K562 (cell line): ENCODE results near the gene HEXIM2. TPM values are rescaled to one million over a fixed set of nuclear protein-coding genes. Genes with fewer than 3 reads are reported as not detected.

Source experiments
- CHD2 ChIP-seq: IDR thresholded peaks from 2 replicates; pipeline ENCODE4 v1.6.1; 2011; ENCODE audit warnings: low read depth, low read length
- GABPA ChIP-seq: fragments of 200-800 bp; sonication (Bioruptor generic); conservative IDR thresholded peaks from 2 replicates; pipeline ENCODE4 v1.6.1; 2016; ENCODE audit warnings: low read depth, missing genetic modification characterization, missing compliant biosample characterization
- HDAC8 ChIP-seq: fragments of 450-650 bp; IDR thresholded peaks from 2 replicates; pipeline ENCODE4 v1.6.1; 2016; ENCODE audit warnings: mild to moderate bottlenecking, missing genetic modification characterization, moderate library complexity, missing compliant biosample characterization
- HLTF ChIP-seq: fragments of 450-650 bp; IDR thresholded peaks from 2 replicates; pipeline ENCODE4 v1.6.1; 2016
- HMG20A ChIP-seq: fragments of 450-650 bp; formaldehyde crosslinking; conservative IDR thresholded peaks from 2 replicates; pipeline ENCODE4 v1.4.0; 2020; ENCODE audit warnings: mild to moderate bottlenecking, mixed read lengths
- HNRNPH1 ChIP-seq: fragments of 200-400 bp; formaldehyde crosslinking; optimal IDR thresholded peaks from 2 replicates; pipeline ENCODE3; 2017; ENCODE audit warnings: low read depth, mild to moderate bottlenecking, low read length, moderate library complexity
- HNRNPUL1 ChIP-seq: fragments of 200-400 bp; formaldehyde crosslinking; IDR thresholded peaks from 2 replicates; pipeline ENCODE4 v1.6.1; 2017; ENCODE audit warnings: low read length
- JUN ChIP-seq, 2 experiments: sonication (generic) in 1 of 2; formaldehyde crosslinking in 1 of 2; IDR thresholded peaks; 2 replicates each; pipeline versions ENCODE4 v1.6.1 to v1.8.0; 2012 to 2022; ENCODE audit warnings: borderline replicate concordance in 2 of 2, mild to moderate bottlenecking in 2 of 2, improper control_type of control experiment in 1 of 2, low read depth in 1 of 2, low read length in 1 of 2, missing genetic modification reagents in 1 of 2
- LCOR ChIP-seq: sonication (generic); formaldehyde crosslinking; IDR thresholded peaks from 2 replicates; pipeline ENCODE4 v1.8.0; 2022; ENCODE audit warnings: mild to moderate bottlenecking, missing genetic modification reagents
- MAFK ChIP-seq: IDR thresholded peaks from 2 replicates; pipeline ENCODE4 v1.6.1; 2011; ENCODE audit warnings: low read length, improper control_type of control experiment
- NFYB ChIP-seq: IDR thresholded peaks from 2 replicates; pipeline ENCODE4 v1.6.1; 2011; ENCODE audit warnings: mild to moderate bottlenecking, moderate library complexity; ENCODE audit not compliant: insufficient read length; ENCODE audit errors: extremely low read depth
- PCBP2 ChIP-seq: fragments of 200-400 bp; formaldehyde crosslinking; IDR thresholded peaks from 2 replicates; pipeline ENCODE4 v1.6.1; 2018; ENCODE audit warnings: low read length, low read depth, mild to moderate bottlenecking, moderate library complexity; ENCODE audit not compliant: poor library complexity, severe bottlenecking
- PHB ChIP-seq: fragments of 250-450 bp; sonication (Bioruptor Pico); IDR thresholded peaks from 2 replicates; pipeline ENCODE4 v1.5.0; 2021
- POLR2A ChIP-seq: fragments of 450-650 bp; conservative IDR thresholded peaks from 2 replicates; pipeline ENCODE4 v1.6.1; 2016
- SMARCA5 ChIP-seq: fragments of 450-650 bp; IDR thresholded peaks from 2 replicates; pipeline ENCODE4 v1.6.1; 2016
- TEAD2 ChIP-seq: fragments of 450-650 bp; IDR thresholded peaks from 2 replicates; pipeline ENCODE4 v1.6.1; 2016; ENCODE audit warnings: missing genetic modification characterization, control low read depth, missing compliant biosample characterization
- ZNF134 ChIP-seq: fragments of 250-450 bp; sonication (Bioruptor Pico); conservative IDR thresholded peaks from 2 replicates; pipeline ENCODE4 v1.4.0; 2020
- ZNF143 ChIP-seq: sonication (generic); formaldehyde crosslinking; IDR thresholded peaks from 2 replicates; pipeline ENCODE4 v1.9.0; 2022; ENCODE audit warnings: mild to moderate bottlenecking, missing genetic modification reagents
- ZNF197 ChIP-seq: fragments of 200-800 bp; sonication (Bioruptor generic); IDR thresholded peaks from 2 replicates; pipeline ENCODE4 v1.6.1; 2016; ENCODE audit warnings: low read depth, missing genetic modification characterization, missing compliant biosample characterization
- ZNF347 ChIP-seq: fragments of 450-650 bp; formaldehyde crosslinking; IDR thresholded peaks from 2 replicates; pipeline ENCODE4 v1.4.0; 2020; ENCODE audit warnings: low read depth, mild to moderate bottlenecking, moderate library complexity
- ZNF431 ChIP-seq: sonication (generic); formaldehyde crosslinking; IDR thresholded peaks from 2 replicates; pipeline ENCODE4 v1.8.0; 2022; ENCODE audit warnings: mild to moderate bottlenecking, missing genetic modification reagents
- ZNF644 ChIP-seq: fragments of 200-800 bp; sonication (Bioruptor generic); IDR thresholded peaks from 2 replicates; pipeline ENCODE4 v1.6.1; 2016; ENCODE audit warnings: low read depth, missing genetic modification characterization, missing compliant biosample characterization
- ZNF76 ChIP-seq: fragments of 250-450 bp; sonication (Bioruptor Pico); IDR thresholded peaks from 2 replicates; pipeline ENCODE4 v1.4.0; 2020; ENCODE audit warnings: mild to moderate bottlenecking, moderate library complexity, borderline replicate concordance
- ZNF764 ChIP-seq: fragments of 250-450 bp; sonication (Bioruptor Pico); IDR thresholded peaks from 2 replicates; pipeline ENCODE4 v1.4.0; 2020; ENCODE audit warnings: low read depth, mild to moderate bottlenecking, moderate library complexity
- polyA plus RNA-seq, 8 experiments: library from polyadenylated mRNA; depleted of rRNA in 4 of 8; stranded (reverse) in 5 of 8; unstranded in 3 of 8; fragments of >200 nt; fragmentation: Nextera tagmentation in 2 of 8; fragmentation: Illumina TruSeq in 1 of 8; extraction: Ambion mirVana in 2 of 8; extraction: Trizol in 1 of 8; gene quantifications; 2 replicates each; pipeline versions ENCODE4 v1.2.1 to v1.2.3, GENCODE V29; 2011 to 2014; ENCODE audit warnings: inconsistent platforms in 1 of 8, missing spikeins in 1 of 8
- total RNA-seq, 7 experiments: library from RNA; depleted of rRNA in 6 of 7; stranded (reverse); fragments of >200 nt in 6 of 7; fragmentation: Illumina TruSeq in 2 of 7; extraction: Trizol in 2 of 7; gene quantifications; 2 replicates each; pipeline versions ENCODE4 v1.2.1 to v1.2.3, GENCODE V29; 2011 to 2021; ENCODE audit warnings: low replicate concordance in 1 of 7
- TF ChIP-seq, protein P1 (sequence below): IDR thresholded peaks from 2 replicates; pipeline ENCODE4 v1.6.1; 2011; ENCODE audit not compliant: insufficient read length; ENCODE audit errors: extremely low read depth
- TF ChIP-seq, protein P2 (sequence below): sonication (generic); formaldehyde crosslinking; IDR thresholded peaks from 2 replicates; pipeline ENCODE4 v1.8.1; 2023; ENCODE audit warnings: mild to moderate bottlenecking, missing genetic modification reagents
- TF ChIP-seq, protein P3 (sequence below): sonication (generic); formaldehyde crosslinking; IDR thresholded peaks from 2 replicates; pipeline ENCODE4 v1.8.0; 2022; ENCODE audit warnings: missing genetic modification reagents, mild to moderate bottlenecking, borderline replicate concordance

HEXIM2 gene
- total and polyA plus RNA-seq, 9 of the 15 experiments (the other 6 are each of a cell fraction or from before 2014, with no cell fraction given): 0.69 to 3.4 (median 1.1) TPM; not detected in 2

DNA sequence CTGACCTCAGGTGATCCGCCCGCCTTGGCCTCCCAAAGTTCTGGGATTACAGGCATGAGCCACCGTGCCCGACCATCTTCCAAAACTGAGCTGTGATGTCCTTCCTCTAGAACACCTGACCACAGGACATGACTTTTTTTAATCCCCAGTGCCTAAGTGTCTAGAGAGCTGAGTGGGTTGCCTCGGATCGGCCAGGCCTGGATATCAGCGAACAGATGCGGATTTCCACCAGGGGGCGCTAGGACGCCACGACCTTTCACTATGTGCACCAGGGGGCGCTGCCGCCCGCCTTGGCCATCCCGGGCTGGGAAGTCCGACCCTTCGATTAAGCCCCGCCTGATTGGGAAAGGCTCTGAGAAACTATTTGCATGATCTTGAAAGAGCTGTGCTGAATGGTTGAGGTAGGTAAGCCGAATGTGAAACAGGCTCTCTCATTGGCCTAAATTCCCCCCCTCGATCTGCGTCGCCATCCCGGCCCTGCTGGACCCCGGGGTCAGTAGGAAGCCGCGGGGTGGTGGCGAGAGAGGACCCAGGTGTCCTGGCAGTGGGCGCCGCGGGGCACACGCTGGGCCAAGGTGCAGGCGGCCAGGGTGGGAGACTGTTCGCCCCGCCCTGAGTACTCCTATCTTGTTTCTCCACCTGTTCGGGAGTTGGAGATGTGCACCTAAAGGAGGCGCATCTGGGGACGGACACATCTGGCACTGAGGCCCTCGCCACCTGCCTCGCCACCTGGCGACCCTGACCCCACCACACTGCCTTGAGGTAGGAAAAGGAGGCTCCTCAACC, 26.3 kb upstream of the HEXIM2 start, which contains the start of gene ACBD4 (continued):
- peak; percentile 58; the same call in 1 of the 2 replicates for TF ChIP-seq ZNF143
- no peak for TF ChIP-seq TEAD2 (tag)
- TF ChIP-seq ZNF134 (CRISPR knock-in tag): no peak
- TF ChIP-seq, protein P1, sequence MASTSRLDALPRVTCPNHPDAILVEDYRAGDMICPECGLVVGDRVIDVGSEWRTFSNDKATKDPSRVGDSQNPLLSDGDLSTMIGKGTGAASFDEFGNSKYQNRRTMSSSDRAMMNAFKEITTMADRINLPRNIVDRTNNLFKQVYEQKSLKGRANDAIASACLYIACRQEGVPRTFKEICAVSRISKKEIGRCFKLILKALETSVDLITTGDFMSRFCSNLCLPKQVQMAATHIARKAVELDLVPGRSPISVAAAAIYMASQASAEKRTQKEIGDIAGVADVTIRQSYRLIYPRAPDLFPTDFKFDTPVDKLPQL: no peak
- TF ChIP-seq GABPA (tag): no peak
- TF ChIP-seq PHB (CRISPR knock-in tag): no peak
- TF ChIP-seq HLTF: no peak
- TF ChIP-seq ZNF431 (CRISPR knock-in tag): no peak; the same call in 1 of the 2 replicates
- no peak for TF ChIP-seq ZNF764 (CRISPR knock-in tag)
- peak; percentile 30; the same call in 1 of the 2 replicates for TF ChIP-seq CHD2
- 0 out of 2 replicates have a peak, but pooled peaks have one; percentile 30 for TF ChIP-seq ZNF644
- no peak for TF ChIP-seq HNRNPH1
- TF ChIP-seq HNRNPUL1: no peak
- no peak for TF ChIP-seq ZNF76
- TF ChIP-seq JUN (IDR thresholded peaks at IDR 0.05; ENCODE audit: borderline replicate concordance, low read depth, low read length): peak; percentile 69; the same call in 1 of the 2 replicates
- no peak; the same call in 1 of the 2 replicates for TF ChIP-seq JUN (CRISPR knock-in tag; IDR thresholded peaks at IDR 0.05; ENCODE audit: borderline replicate concordance)
- TF ChIP-seq, protein P2, sequence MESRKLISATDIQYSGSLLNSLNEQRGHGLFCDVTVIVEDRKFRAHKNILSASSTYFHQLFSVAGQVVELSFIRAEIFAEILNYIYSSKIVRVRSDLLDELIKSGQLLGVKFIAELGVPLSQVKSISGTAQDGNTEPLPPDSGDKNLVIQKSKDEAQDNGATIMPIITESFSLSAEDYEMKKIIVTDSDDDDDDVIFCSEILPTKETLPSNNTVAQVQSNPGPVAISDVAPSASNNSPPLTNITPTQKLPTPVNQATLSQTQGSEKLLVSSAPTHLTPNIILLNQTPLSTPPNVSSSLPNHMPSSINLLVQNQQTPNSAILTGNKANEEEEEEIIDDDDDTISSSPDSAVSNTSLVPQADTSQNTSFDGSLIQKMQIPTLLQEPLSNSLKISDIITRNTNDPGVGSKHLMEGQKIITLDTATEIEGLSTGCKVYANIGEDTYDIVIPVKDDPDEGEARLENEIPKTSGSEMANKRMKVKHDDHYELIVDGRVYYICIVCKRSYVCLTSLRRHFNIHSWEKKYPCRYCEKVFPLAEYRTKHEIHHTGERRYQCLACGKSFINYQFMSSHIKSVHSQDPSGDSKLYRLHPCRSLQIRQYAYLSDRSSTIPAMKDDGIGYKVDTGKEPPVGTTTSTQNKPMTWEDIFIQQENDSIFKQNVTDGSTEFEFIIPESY (CRISPR knock-in tag): peak; percentile 94
- TF ChIP-seq PCBP2: no peak
- peak; percentile 61 for TF ChIP-seq NFYB
- TF ChIP-seq HMG20A: no peak
- TF ChIP-seq, protein P3, sequence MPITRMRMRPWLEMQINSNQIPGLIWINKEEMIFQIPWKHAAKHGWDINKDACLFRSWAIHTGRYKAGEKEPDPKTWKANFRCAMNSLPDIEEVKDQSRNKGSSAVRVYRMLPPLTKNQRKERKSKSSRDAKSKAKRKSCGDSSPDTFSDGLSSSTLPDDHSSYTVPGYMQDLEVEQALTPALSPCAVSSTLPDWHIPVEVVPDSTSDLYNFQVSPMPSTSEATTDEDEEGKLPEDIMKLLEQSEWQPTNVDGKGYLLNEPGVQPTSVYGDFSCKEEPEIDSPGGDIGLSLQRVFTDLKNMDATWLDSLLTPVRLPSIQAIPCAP (CRISPR knock-in tag): no peak
- TF ChIP-seq MAFK: no peak
- TF ChIP-seq HDAC8 (tag): 0 out of 2 replicates have a peak, but pooled peaks have one; percentile 11
- TF ChIP-seq ZNF347 (CRISPR knock-in tag): no peak
- TF ChIP-seq SMARCA5: peak; percentile 64; the same call in 1 of the 2 replicates
- TF ChIP-seq LCOR (CRISPR knock-in tag): peak; percentile 92
- TF ChIP-seq ZNF197 (CRISPR knock-in tag): no peak
- peak; percentile 55; the same call in 1 of the 2 replicates for TF ChIP-seq POLR2A
